SK-N-SH (cell line): ENCODE measurements around the gene ZNF688.

Source experiments
- CHD2 ChIP-seq: fragments of 150-350 bp; IDR thresholded peaks from 2 replicates; pipeline ENCODE4 v1.6.1; 2018; ENCODE audit warnings: low read length; ENCODE audit not compliant: partially characterized antibody
- CTCF ChIP-seq: fragments of 200-600 bp; sonication (generic); IDR thresholded peaks from 2 replicates; pipeline ENCODE4 v1.6.1; 2017; ENCODE audit warnings: antibody characterized with exemption, mild to moderate bottlenecking, moderate library complexity
- EP300 ChIP-seq, 2 experiments: IDR thresholded peaks; 2 replicates each; pipeline versions ENCODE4 v1.4.0 to v1.6.1; 2012; ENCODE audit warnings: borderline replicate concordance in 1 of 2, low read depth in 1 of 2, low read length in 1 of 2
- EZH2phosphoT487 ChIP-seq: fragments of 200-600 bp; sonication (generic); IDR thresholded peaks from 2 replicates; pipeline ENCODE4 v1.6.1; 2017; ENCODE audit warnings: low read depth, mixed run types, mild to moderate bottlenecking, antibody characterized with exemption, moderate library complexity, borderline replicate concordance
- FOSL2 ChIP-seq: IDR thresholded peaks from 2 replicates; pipeline ENCODE4 v1.4.0; 2012; ENCODE audit warnings: low read depth, mild to moderate bottlenecking, moderate library complexity, borderline replicate concordance
- JUND ChIP-seq: IDR thresholded peaks from 2 replicates; pipeline ENCODE4 v1.4.0; 2012
- NRF1 ChIP-seq: IDR thresholded peaks from 2 replicates; pipeline ENCODE4 v1.6.1; 2012; ENCODE audit warnings: low read depth, mild to moderate bottlenecking, low read length
- POLR2AphosphoS5 ChIP-seq: IDR thresholded peaks from 2 replicates; pipeline ENCODE4 v1.6.1; 2012; ENCODE audit warnings: low read depth, low read length
- RCOR1 ChIP-seq: fragments of 150-350 bp; IDR thresholded peaks from 2 replicates; pipeline ENCODE4 v1.6.1; 2017; ENCODE audit warnings: antibody characterized with exemption, low read length
- REST ChIP-seq: IDR thresholded peaks from 2 replicates; pipeline ENCODE4 v1.6.1; 2012; ENCODE audit warnings: mild to moderate bottlenecking, low read depth, low read length, moderate library complexity
- RFX5 ChIP-seq: IDR thresholded peaks from 2 replicates; pipeline ENCODE4 v1.6.1; 2012; ENCODE audit warnings: mild to moderate bottlenecking, improper control_type of control experiment, low read length
- TAF1 ChIP-seq: IDR thresholded peaks from 2 replicates; pipeline ENCODE4 v1.6.1; 2012; ENCODE audit warnings: low read depth, mild to moderate bottlenecking, low read length, moderate library complexity, borderline replicate concordance
- TF ChIP-seq, protein P1 (sequence below): IDR thresholded peaks from 2 replicates; pipeline ENCODE4 v1.4.0; 2012; ENCODE audit warnings: low read depth
- TF ChIP-seq, protein P2 (sequence below): fragments of 150-350 bp; IDR thresholded peaks from 2 replicates; pipeline ENCODE4 v1.6.1; 2017; ENCODE audit warnings: antibody characterized with exemption, low read length, low read depth, borderline replicate concordance

DNA sequence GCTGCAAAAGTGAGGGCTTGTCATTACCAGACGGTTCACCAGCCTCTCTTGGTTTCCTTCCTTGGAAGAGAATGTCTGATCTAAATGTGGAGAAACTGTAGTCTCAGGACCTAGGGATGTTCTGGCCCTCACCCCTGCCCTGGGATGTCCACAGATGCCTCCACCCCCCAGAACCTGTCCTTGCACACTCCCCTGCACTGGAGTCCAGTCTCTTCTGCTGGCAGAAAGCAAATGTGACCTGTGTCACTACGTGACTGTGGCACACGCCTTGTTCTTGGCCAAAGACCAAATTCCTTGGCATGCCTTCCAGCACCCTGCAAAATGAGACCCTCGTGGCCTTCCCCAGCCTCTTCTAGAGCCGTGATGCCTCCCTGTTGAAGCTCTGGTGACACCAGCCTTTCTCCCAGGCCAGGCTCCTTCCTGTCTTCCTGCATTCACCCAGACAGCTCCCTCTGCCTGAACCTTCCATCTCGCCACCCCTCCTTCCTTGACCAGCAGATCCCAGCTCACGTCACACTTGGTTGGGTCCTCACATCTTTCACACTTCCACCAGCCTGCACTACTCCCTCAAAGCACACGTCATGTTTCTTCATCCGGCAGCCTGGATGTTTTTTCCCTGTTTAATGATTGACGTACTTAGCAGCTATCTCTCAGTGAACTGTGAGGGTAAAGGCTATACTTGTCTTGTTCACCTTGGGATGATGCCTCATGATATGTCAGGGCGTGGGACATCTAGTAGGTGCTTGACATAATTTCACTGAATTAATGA lies 49.5 kb downstream of the ZNF688 start:
- TF ChIP-seq CTCF (no peak), RFX5 (no peak), JUND (no peak), REST (no peak), POLR2AphosphoS5 (no peak), EP300 (IDR thresholded peaks at IDR 0.05; ENCODE audit: borderline replicate concordance in 1 of 2, low read depth in 1 of 2, low read length in 1 of 2) (no peak), TAF1 (no peak), EZH2phosphoT487 (no peak), RCOR1 (no peak), CHD2 (no peak), NRF1 (no peak), FOSL2 (no peak)
- TF ChIP-seq, protein P1, sequence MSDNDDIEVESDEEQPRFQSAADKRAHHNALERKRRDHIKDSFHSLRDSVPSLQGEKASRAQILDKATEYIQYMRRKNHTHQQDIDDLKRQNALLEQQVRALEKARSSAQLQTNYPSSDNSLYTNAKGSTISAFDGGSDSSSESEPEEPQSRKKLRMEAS = no peak
- TF ChIP-seq, protein P2, sequence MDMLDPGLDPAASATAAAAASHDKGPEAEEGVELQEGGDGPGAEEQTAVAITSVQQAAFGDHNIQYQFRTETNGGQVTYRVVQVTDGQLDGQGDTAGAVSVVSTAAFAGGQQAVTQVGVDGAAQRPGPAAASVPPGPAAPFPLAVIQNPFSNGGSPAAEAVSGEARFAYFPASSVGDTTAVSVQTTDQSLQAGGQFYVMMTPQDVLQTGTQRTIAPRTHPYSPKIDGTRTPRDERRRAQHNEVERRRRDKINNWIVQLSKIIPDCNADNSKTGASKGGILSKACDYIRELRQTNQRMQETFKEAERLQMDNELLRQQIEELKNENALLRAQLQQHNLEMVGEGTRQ = no peak
